HG03045 (cell line): ENCODE data around the gene CDHR4.
"Not testable (repeated sequence)": the region's sequence is repeated elsewhere in the genome, so short reads cannot be mapped to it uniquely, and the experiment has no call there.

Source experiments
- ATAC-seq: cut with Tn5 transposase; IDR thresholded peaks from one replicate; pipeline ENCODE4 v1.9.1; 2021; ENCODE audit warnings: mild to moderate bottlenecking, moderate library complexity; ENCODE audit not compliant: unreplicated experiment

The CDHR4 gene

GRCh38 chr3:49804141-49805041, 4.7 kb upstream of the CDHR4 start:
- no peak for ATAC-seq

GRCh38 chr3:49803465-49804140, 3.9 kb upstream of the CDHR4 start:
- peak; percentile 22 for ATAC-seq

- peak; percentile 69 for ATAC-seq
These were observed 3.2 kb upstream of the CDHR4 start, which contains the start of gene INKA1 for GRCh38 chr3:49802719-49803464. TSS of gene INKA1 (plus strand) at chr3:49803261. CDS start at chr3:49803393, 132 bp downstream.

- ATAC-seq = no peak
These were observed 1.5 kb upstream of the CDHR4 start for GRCh38 chr3:49801160-49801559.

GRCh38 chr3:49799105-49799504, 568 bp downstream of the CDHR4 start:
- no peak for ATAC-seq

- no peak for ATAC-seq
These were observed 4.5 kb downstream of the CDHR4 start for GRCh38 chr3:49794926-49795905.

GRCh38 chr3:49794431-49794830, 5.2 kb downstream of the CDHR4 start:
- no peak for ATAC-seq

- no peak for ATAC-seq
These were observed 6.1 kb downstream of the CDHR4 start for GRCh38 chr3:49793486-49794085.

- no peak for ATAC-seq
These were observed 7.1 kb downstream of the CDHR4 start for GRCh38 chr3:49792371-49793150.

GRCh38 chr3:49791571-49791970, 8.1 kb downstream of the CDHR4 start:
- ATAC-seq = no peak

GRCh38 chr3:49790626-49791411, 8.9 kb downstream of the CDHR4 start:
- ATAC-seq = no peak

GRCh38 chr3:49788056-49788455, 11.6 kb downstream of the CDHR4 start:
- no peak for ATAC-seq

GRCh38 chr3:49787536-49787935, 12.1 kb downstream of the CDHR4 start:
- no peak for ATAC-seq

GRCh38 chr3:49787182-49787464, 12.6 kb downstream of the CDHR4 start:
- no peak for ATAC-seq

- ATAC-seq = peak; percentile 98
These were observed 13.1 kb downstream of the CDHR4 start, which contains the start of gene IP6K1 for GRCh38 chr3:49786357-49787181. TSS of gene IP6K1 (minus strand) at chr3:49786542. CDS start at chr3:49748040, 38,502 bp downstream.

- ATAC-seq = peak; percentile 39
These were observed 13.9 kb downstream of the CDHR4 start for GRCh38 chr3:49785565-49786356.

- ATAC-seq = not testable (repeated sequence)
These were observed 17.4 kb downstream of the CDHR4 start for GRCh38 chr3:49782277-49782676.
